Endothelial cell of umbilical vein (primary cell): ENCODE measurements around the gene SYCP3. TPM values are rescaled to one million over a fixed set of nuclear protein-coding genes. Genes with fewer than 3 reads are reported as not detected.

Experiments
- BruUV-seq: library from RNA; stranded (reverse); fragments of 400-500 nt; replicated peaks from 2 replicates; lab custom pipeline; 2021; lab: Mats Ljungman, UMichigan
- CTCF ChIA-PET: fragments of 300-600, 350-600 bp; sonication (Branson Sonifier 250); formaldehyde crosslinking; loops from one replicate; lab custom pipeline; 2021; ENCODE audit warnings: antibody characterized with exemption, inconsistent platforms; lab: Charles Lee
- POLR2A ChIA-PET: fragments of 300-600, 350-600 bp; sonication (Branson Sonifier 250); formaldehyde crosslinking; loops from one replicate; lab custom pipeline; 2021; ENCODE audit warnings: antibody characterized with exemption, inconsistent platforms; lab: Charles Lee
- DNase-seq: peaks from one replicate; pipeline ENCODE4 v3.0.0-alpha.2; 2011; ENCODE audit warnings: low read depth, low spot score
- FAIRE-seq: peaks from 2 replicates; lab custom pipeline; 2011; peaks lifted over from hg19 to GRCh38; lab: Jason Lieb, UNC
- H2AFZ ChIP-seq: 2 replicates; pipeline ENCODE4 v1.6.0; 2012; ENCODE audit warnings: low read depth, low read length, control low read depth, inconsistent platforms
- H3K27ac ChIP-seq: 2 replicates; pipeline ENCODE4 v1.5.1; 2011; ENCODE audit warnings: low read depth, mild to moderate bottlenecking, control low read depth, low read length, moderate library complexity; ENCODE audit not compliant: insufficient read depth
- H3K27me3 ChIP-seq, 2 experiments: 2 replicates each; pipeline versions ENCODE4 v1.6.0 to v1.6.1; 2011; ENCODE audit warnings: low read length in 2 of 2, mixed read lengths in 1 of 2; ENCODE audit not compliant: control insufficient read depth in 2 of 2, insufficient read depth in 2 of 2
- H3K36me3 ChIP-seq, 2 experiments: 2 replicates in 1 of 2; 3 replicates in 1 of 2; pipeline ENCODE4 v1.5.1; 2011; ENCODE audit warnings: low read length in 2 of 2, mild to moderate bottlenecking in 1 of 2, moderate library complexity in 1 of 2; ENCODE audit not compliant: control insufficient read depth in 2 of 2, insufficient read depth in 2 of 2; ENCODE audit errors: extremely low read depth in 1 of 2
- H3K4me1 ChIP-seq: 3 replicates; pipeline ENCODE4 v1.5.1; 2011; ENCODE audit warnings: mild to moderate bottlenecking, low read length; ENCODE audit not compliant: control insufficient read depth, insufficient read depth; ENCODE audit errors: extremely low read depth
- H3K4me2 ChIP-seq: 2 replicates; pipeline ENCODE4 v1.6.1; 2011; ENCODE audit warnings: low read length, control low read depth, mixed read lengths; ENCODE audit not compliant: insufficient read depth
- H3K4me3 ChIP-seq, 3 experiments: fragments of 200-600 bp in 1 of 3; sonication (generic), shearing (Covaris generic) in 1 of 3; replicated peaks in 1 of 3; 2 replicates each; pipeline ENCODE4 v1.5.1; 2011 to 2016; ENCODE audit warnings: control low read depth in 3 of 3, low read length in 3 of 3, mild to moderate bottlenecking in 2 of 3, inconsistent platforms in 1 of 3, low read depth in 1 of 3, moderate library complexity in 1 of 3; ENCODE audit not compliant: insufficient read depth in 1 of 3
- H3K79me2 ChIP-seq: 2 replicates; pipeline ENCODE4 v1.6.0; 2012; ENCODE audit warnings: low read length, inconsistent platforms; ENCODE audit not compliant: control insufficient read depth, insufficient read depth
- H3K9ac ChIP-seq: replicated peaks from 2 replicates; pipeline ENCODE3; 2011; ENCODE audit warnings: low read length, control low read depth; ENCODE audit not compliant: insufficient read depth; ENCODE audit errors: extremely low read depth
- H3K9me1 ChIP-seq: replicated peaks from 3 replicates; pipeline ENCODE4 v1.6.0; 2011; ENCODE audit warnings: mild to moderate bottlenecking, low read length; ENCODE audit not compliant: control insufficient read depth, insufficient read depth; ENCODE audit errors: extremely low read depth
- H3K9me3 ChIP-seq: replicated peaks from 2 replicates; pipeline ENCODE4 v1.5.1; 2012; ENCODE audit warnings: low read length, inconsistent platforms; ENCODE audit not compliant: control insufficient read depth, insufficient read depth
- H4K20me1 ChIP-seq: replicated peaks from 2 replicates; pipeline ENCODE3; 2011; ENCODE audit warnings: mild to moderate bottlenecking, low read length; ENCODE audit not compliant: control insufficient read depth, insufficient read depth; ENCODE audit errors: extremely low read depth
- EZH2 ChIP-seq: IDR thresholded peaks from 2 replicates; pipeline ENCODE4 v1.6.1; 2012; ENCODE audit warnings: borderline replicate concordance, low read depth, mild to moderate bottlenecking, moderate library complexity, low read length, inconsistent platforms; ENCODE audit not compliant: severe bottlenecking
- FOS ChIP-seq: IDR thresholded peaks from 2 replicates; pipeline ENCODE4 v1.6.1; 2011; ENCODE audit warnings: mild to moderate bottlenecking, low read length, moderate library complexity, borderline replicate concordance; ENCODE audit not compliant: insufficient read depth
- GATA2 ChIP-seq: IDR thresholded peaks from 2 replicates; pipeline ENCODE4 v1.7.0; 2011; ENCODE audit warnings: low read depth, mild to moderate bottlenecking, moderate library complexity, mixed read lengths, low read length; ENCODE audit not compliant: insufficient read length, insufficient read depth
- JUN ChIP-seq: IDR thresholded peaks from 2 replicates; pipeline ENCODE4 v1.6.1; 2011; ENCODE audit warnings: borderline replicate concordance, low read depth; ENCODE audit not compliant: insufficient read length, insufficient read depth
- MYC ChIP-seq: IDR thresholded peaks from one replicate; pipeline ENCODE4 v1.6.1; 2011; ENCODE audit warnings: mild to moderate bottlenecking, low read depth, low read length
- POLR2A ChIP-seq: IDR thresholded peaks from 2 replicates; pipeline ENCODE4 v1.6.1; 2012; ENCODE audit warnings: low read depth, mild to moderate bottlenecking, control low read depth, low read length
- POLR2AphosphoS5 ChIP-seq: IDR thresholded peaks from 2 replicates; pipeline ENCODE4 v1.6.1; 2012; ENCODE audit warnings: low read depth, mild to moderate bottlenecking, control low read depth, low read length, moderate library complexity; ENCODE audit not compliant: insufficient read depth
- dilution Hi-C: fragments of 300-500 bp; cut with MboI; formaldehyde crosslinking; loops from one replicate; pipeline ENCODE4 v1.15.0; 2019; ENCODE audit warnings: low sequenced_read_pairs; ENCODE audit not compliant: extremely low pct_ligation_motif_present
- intact Hi-C: fragments of 100-400 bp; cut with micrococcal nuclease; formaldehyde crosslinking; loops from one replicate; pipeline ENCODE4 v1.10.0; 2022
- polyA plus RNA-seq, 4 experiments: library from polyadenylated mRNA; depleted of rRNA in 3 of 4; stranded (reverse) in 3 of 4; unstranded in 1 of 4; fragments of >200 nt; gene quantifications; 2 replicates each; pipeline versions ENCODE4 v1.2.1 to v1.2.3, GENCODE V29; 2011 to 2012; ENCODE audit warnings: missing spikeins in 1 of 4
- total RNA-seq: library from RNA; stranded (reverse); gene quantifications from 2 replicates; pipeline ENCODE4 v1.2.3, GENCODE V29; 2021
- TF ChIP-seq, protein P1 (sequence below), 2 donors: IDR thresholded peaks; 1 replicate in 1 of 2; 2 replicates in 1 of 2; pipeline ENCODE4 v1.5.1; 2011; ENCODE audit warnings: low read length in 2 of 2, mild to moderate bottlenecking in 2 of 2, moderate library complexity in 2 of 2, control low read depth in 1 of 2, inconsistent platforms in 1 of 2, low read depth in 1 of 2; ENCODE audit not compliant: insufficient read depth in 1 of 2; ENCODE audit errors: extremely low read depth in 1 of 2
- TF ChIP-seq, protein P2 (sequence below): IDR thresholded peaks from 2 replicates; pipeline ENCODE4 v1.6.1; 2011; ENCODE audit not compliant: insufficient read depth, insufficient read length

SYCP3 gene
- total and polyA plus RNA-seq, 2 donors (not counting 3 experiments of a cell fraction or from before 2014, with no cell fraction given): 0.29 TPM; not detected in 1

DNA sequence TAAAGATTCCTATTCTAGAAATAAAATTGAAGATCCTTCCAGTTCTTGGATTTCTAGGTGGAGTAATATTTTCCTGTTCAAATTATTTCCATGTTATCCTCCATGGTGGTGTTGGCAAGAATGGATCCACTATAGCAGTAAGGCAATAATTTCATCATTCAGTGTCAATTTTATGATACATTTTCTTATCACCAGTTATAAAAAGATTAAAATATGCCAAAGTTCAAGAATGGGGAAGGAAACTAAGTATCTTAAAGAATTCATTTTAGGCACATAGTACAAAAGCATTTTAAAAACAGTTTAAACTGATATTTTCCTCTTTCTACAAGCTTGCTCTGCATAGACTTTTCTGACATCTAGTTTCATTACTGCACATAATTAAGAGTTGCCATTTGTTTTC is 19.1 kb downstream of the SYCP3 start:
- CTCF ChIA-PET: no interaction called here
- intact Hi-C loops: no loop called here
- dilution Hi-C loops: no loop called here

More for the DNA sequence above, 19.1 kb downstream of the SYCP3 start:
- POLR2A ChIA-PET: no interaction called here
- H3K9ac ChIP-seq: no peak overlapping the region
- no peaks in the 10 kb centered on the region for H3K27me3 ChIP-seq
- H4K20me1 ChIP-seq: no peaks in the 10 kb centered on the region
- DNase-seq: no peak
- H3K36me3 ChIP-seq: no peaks in the 10 kb centered on the region
- FAIRE-seq: no peak
- TF ChIP-seq FOS (no peak), GATA2 (no peak), MYC (no peak), JUN (no peak), POLR2A (no peak), EZH2 (no peak), POLR2AphosphoS5 (no peak)
- TF ChIP-seq, protein P1, sequence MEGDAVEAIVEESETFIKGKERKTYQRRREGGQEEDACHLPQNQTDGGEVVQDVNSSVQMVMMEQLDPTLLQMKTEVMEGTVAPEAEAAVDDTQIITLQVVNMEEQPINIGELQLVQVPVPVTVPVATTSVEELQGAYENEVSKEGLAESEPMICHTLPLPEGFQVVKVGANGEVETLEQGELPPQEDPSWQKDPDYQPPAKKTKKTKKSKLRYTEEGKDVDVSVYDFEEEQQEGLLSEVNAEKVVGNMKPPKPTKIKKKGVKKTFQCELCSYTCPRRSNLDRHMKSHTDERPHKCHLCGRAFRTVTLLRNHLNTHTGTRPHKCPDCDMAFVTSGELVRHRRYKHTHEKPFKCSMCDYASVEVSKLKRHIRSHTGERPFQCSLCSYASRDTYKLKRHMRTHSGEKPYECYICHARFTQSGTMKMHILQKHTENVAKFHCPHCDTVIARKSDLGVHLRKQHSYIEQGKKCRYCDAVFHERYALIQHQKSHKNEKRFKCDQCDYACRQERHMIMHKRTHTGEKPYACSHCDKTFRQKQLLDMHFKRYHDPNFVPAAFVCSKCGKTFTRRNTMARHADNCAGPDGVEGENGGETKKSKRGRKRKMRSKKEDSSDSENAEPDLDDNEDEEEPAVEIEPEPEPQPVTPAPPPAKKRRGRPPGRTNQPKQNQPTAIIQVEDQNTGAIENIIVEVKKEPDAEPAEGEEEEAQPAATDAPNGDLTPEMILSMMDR (IDR thresholded peaks at IDR 0.05; ENCODE audit: extremely low read depth in 1 of 2, insufficient read depth in 1 of 2, low read depth in 1 of 2, low read length in 2 of 2): no peak
- TF ChIP-seq, protein P2, sequence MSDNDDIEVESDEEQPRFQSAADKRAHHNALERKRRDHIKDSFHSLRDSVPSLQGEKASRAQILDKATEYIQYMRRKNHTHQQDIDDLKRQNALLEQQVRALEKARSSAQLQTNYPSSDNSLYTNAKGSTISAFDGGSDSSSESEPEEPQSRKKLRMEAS: no peak
- H3K27ac ChIP-seq: no peak overlapping the region
- H3K4me1 ChIP-seq: no peaks in the 10 kb centered on the region
- H3K79me2 ChIP-seq: no peaks in the 10 kb centered on the region
- BruUV-seq: no TSS peak
- H3K4me2 ChIP-seq: no peak overlapping the region
- H3K9me1 ChIP-seq: no peaks in the 10 kb centered on the region
- H3K9me3 ChIP-seq: no peaks in the 10 kb centered on the region
- H3K4me3 ChIP-seq: no peak overlapping the region
- no peak overlapping the region for H2AFZ ChIP-seq
